GM12864 (cell line): Measurements from ENCODE around the gene LILRA5.

Experiments
- DNase-seq: peaks from one replicate; pipeline ENCODE4 v3.0.0-alpha.2; 2011; ENCODE audit warnings: low read depth
- H3K4me3 ChIP-seq: 2 replicates; pipeline ENCODE4 v1.5.1; 2011; ENCODE audit warnings: mild to moderate bottlenecking, low read depth, low read length, control low read depth
- TF ChIP-seq, protein P1 (sequence below): IDR thresholded peaks from 2 replicates; pipeline ENCODE4 v1.5.1; 2011; ENCODE audit warnings: low read depth, mild to moderate bottlenecking, moderate library complexity, low read length, control low read depth, inconsistent platforms; ENCODE audit errors: missing control alignments

The LILRA5 gene

DNA sequence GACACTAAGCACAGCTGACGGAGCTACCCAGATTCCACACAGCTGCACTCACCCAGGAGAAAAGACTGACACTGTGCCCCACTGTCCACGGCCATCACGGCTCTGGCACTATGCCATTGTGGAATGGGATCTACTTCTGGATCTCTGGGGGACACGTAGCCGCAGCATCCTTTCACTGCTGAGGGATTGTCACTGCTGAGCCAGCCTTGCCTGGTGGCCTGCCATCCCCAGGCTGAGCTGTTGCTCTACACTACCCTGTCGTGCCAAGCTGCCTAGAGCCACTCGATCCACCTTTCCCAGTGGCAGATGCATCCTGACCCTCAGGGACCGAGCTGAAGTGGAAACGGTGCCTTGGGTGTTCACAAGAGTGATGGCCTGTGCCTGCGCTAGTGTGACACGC is 50.9 kb downstream of the LILRA5 start:
- DNase-seq, result no peak
- H3K4me3 ChIP-seq, result no peak overlapping the region
- TF ChIP-seq, protein P1, sequence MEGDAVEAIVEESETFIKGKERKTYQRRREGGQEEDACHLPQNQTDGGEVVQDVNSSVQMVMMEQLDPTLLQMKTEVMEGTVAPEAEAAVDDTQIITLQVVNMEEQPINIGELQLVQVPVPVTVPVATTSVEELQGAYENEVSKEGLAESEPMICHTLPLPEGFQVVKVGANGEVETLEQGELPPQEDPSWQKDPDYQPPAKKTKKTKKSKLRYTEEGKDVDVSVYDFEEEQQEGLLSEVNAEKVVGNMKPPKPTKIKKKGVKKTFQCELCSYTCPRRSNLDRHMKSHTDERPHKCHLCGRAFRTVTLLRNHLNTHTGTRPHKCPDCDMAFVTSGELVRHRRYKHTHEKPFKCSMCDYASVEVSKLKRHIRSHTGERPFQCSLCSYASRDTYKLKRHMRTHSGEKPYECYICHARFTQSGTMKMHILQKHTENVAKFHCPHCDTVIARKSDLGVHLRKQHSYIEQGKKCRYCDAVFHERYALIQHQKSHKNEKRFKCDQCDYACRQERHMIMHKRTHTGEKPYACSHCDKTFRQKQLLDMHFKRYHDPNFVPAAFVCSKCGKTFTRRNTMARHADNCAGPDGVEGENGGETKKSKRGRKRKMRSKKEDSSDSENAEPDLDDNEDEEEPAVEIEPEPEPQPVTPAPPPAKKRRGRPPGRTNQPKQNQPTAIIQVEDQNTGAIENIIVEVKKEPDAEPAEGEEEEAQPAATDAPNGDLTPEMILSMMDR, result no peak

DNA sequence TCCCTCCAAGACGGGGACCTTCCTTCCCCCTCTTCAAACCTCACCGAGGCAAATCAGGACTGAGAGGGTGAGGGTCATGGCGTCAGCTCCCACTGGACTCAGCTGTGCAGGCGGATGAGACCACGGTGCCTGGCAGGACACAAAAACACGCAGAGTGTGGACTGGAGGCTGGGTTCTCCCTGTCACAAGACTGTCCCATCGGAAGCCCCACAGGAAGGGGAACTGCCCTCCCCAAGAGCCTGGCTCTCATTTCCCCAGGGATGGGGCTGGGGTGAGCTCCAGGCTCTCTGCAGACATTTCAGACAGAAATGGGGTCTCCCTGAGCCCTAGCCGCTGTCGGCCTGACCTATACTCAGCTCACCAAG is 55.9 kb downstream of the LILRA5 start, which contains the start of gene LILRB5:
Gene LILRB5, minus strand, starts transcription at position 158 of the 365 bp plus-strand sequence. Its CDS starts 80 bp downstream, at position 78.
- TF ChIP-seq, protein P1, result no peak
- DNase-seq, result no peak
- H3K4me3 ChIP-seq, result no peak within 1 kb of the TSS
